Hematopoietic multipotent progenitor cell treated with erythropoietin and hydrocortisone succinate and interleukin-3 and kit ligand, for 4 days (in vitro differentiated cells): ENCODE results near the gene SPNS3.

Source experiments
- DNase-seq: peaks from one replicate; pipeline ENCODE4 v3.0.0-alpha.2; 2015

SPNS3 gene

GRCh38 chr17:4490637-4491061 is 56.9 kb downstream of the SPNS3 start:
- DNase-seq, result no peak

GRCh38 chr17:4492721-4493561 is 59.2 kb downstream of the SPNS3 start:
- DNase-seq, result peak; percentile 72

GRCh38 chr17:4497101-4497824 is 63.5 kb downstream of the SPNS3 start:
- DNase-seq, result no peak

- peak; percentile 77 for DNase-seq
These were observed 65.0 kb downstream of the SPNS3 start, which contains the start of gene SPNS2 for GRCh38 chr17:4498461-4499397. TSS of gene SPNS2 (plus strand) at chr17:4498881. CDS start at chr17:4499048, 167 bp downstream.

GRCh38 chr17:4499431-4500190 is 65.9 kb downstream of the SPNS3 start:
- DNase-seq, result peak; percentile 52

GRCh38 chr17:4500191-4500571 is 66.4 kb downstream of the SPNS3 start:
- no peak for DNase-seq

GRCh38 chr17:4501295-4501949 is 67.7 kb downstream of the SPNS3 start:
- peak; percentile 87 for DNase-seq

- no peak for DNase-seq
These were observed 68.9 kb downstream of the SPNS3 start for GRCh38 chr17:4502466-4503154.

- DNase-seq, result no peak
These were observed 69.7 kb downstream of the SPNS3 start for GRCh38 chr17:4503283-4504025.

GRCh38 chr17:4504188-4504587 is 70.4 kb downstream of the SPNS3 start:
- DNase-seq, result no peak

GRCh38 chr17:4505187-4505586 is 71.4 kb downstream of the SPNS3 start:
- DNase-seq, result no peak

- DNase-seq, result peak; percentile 96
These were observed 72.6 kb downstream of the SPNS3 start for GRCh38 chr17:4506175-4506813.

GRCh38 chr17:4506892-4507291 is 73.2 kb downstream of the SPNS3 start:
- DNase-seq, result no peak

- no peak for DNase-seq
These were observed 73.8 kb downstream of the SPNS3 start for GRCh38 chr17:4507361-4508111.

GRCh38 chr17:4508207-4508606 is 74.5 kb downstream of the SPNS3 start:
- no peak for DNase-seq

GRCh38 chr17:4509401-4509800 is 75.7 kb downstream of the SPNS3 start:
- peak; percentile 62 for DNase-seq

- DNase-seq, result no peak
These were observed 76.3 kb downstream of the SPNS3 start for GRCh38 chr17:4509923-4510617.

GRCh38 chr17:4510618-4510941 is 76.8 kb downstream of the SPNS3 start:
- no peak for DNase-seq
